MM.1S (cell line): ENCODE measurements around the gene SENP8.

ENCODE experiments used
- DNase-seq: peaks from one replicate; pipeline ENCODE4 v3.0.0-alpha.2; 2015
- H2AFZ ChIP-seq: fragments of 300-600 bp; sonication (generic); 2 replicates; pipeline ENCODE4 v1.6.0; 2016; ENCODE audit warnings: antibody characterized with exemption, low read length
- H3F3A ChIP-seq: fragments of 300-600 bp; sonication (generic); 2 replicates; pipeline ENCODE4 v1.6.1; 2016; ENCODE audit warnings: mild to moderate bottlenecking, antibody characterized with exemption, low read length, moderate library complexity, mixed read lengths; ENCODE audit not compliant: insufficient read depth
- H3K27ac ChIP-seq: fragments of 300-600 bp; sonication (generic); 2 replicates; pipeline ENCODE4 v1.5.1; 2016; ENCODE audit warnings: mild to moderate bottlenecking, low read length
- H3K27me3 ChIP-seq: fragments of 300-600 bp; sonication (generic); replicated peaks from 2 replicates; pipeline ENCODE4 v1.6.0; 2016; ENCODE audit warnings: low read length; ENCODE audit not compliant: insufficient read depth
- H3K36me3 ChIP-seq: fragments of 300-600 bp; sonication (generic); replicated peaks from 2 replicates; pipeline ENCODE4 v1.6.1; 2016; ENCODE audit warnings: mild to moderate bottlenecking, low read length, mixed read lengths; ENCODE audit not compliant: insufficient read depth
- H3K4me1 ChIP-seq: fragments of 300-600 bp; sonication (generic); 2 replicates; pipeline ENCODE4 v1.6.1; 2016; ENCODE audit warnings: low read length, mixed read lengths
- H3K4me2 ChIP-seq: fragments of 300-600 bp; sonication (generic); 2 replicates; pipeline ENCODE4 v1.6.0; 2016; ENCODE audit warnings: low read depth, low read length
- H3K4me3 ChIP-seq: fragments of 300-600 bp; sonication (generic); 2 replicates; pipeline ENCODE4 v1.5.1; 2016; ENCODE audit warnings: low read length, mixed read lengths
- H3K79me2 ChIP-seq: fragments of 300-600 bp; sonication (generic); 2 replicates; pipeline ENCODE4 v1.6.1; 2016; ENCODE audit warnings: mixed run types, low read length, mixed read lengths
- H3K9ac ChIP-seq: fragments of 300-600 bp; sonication (generic); 2 replicates; pipeline ENCODE4 v1.6.1; 2016; ENCODE audit warnings: low read length, mixed read lengths
- H3K9me2 ChIP-seq: fragments of 300-600 bp; sonication (generic); replicated peaks from 2 replicates; pipeline ENCODE4 v1.6.1; 2016; ENCODE audit warnings: mild to moderate bottlenecking, low read length, mixed read lengths; ENCODE audit not compliant: insufficient read depth
- H3K9me3 ChIP-seq: fragments of 300-600 bp; sonication (generic); replicated peaks from 2 replicates; pipeline ENCODE4 v1.6.1; 2016; ENCODE audit warnings: mild to moderate bottlenecking, low read length, mixed read lengths; ENCODE audit not compliant: insufficient read depth
- H4K20me1 ChIP-seq: fragments of 300-600 bp; sonication (generic); 2 replicates; pipeline ENCODE4 v1.6.1; 2016; ENCODE audit warnings: mild to moderate bottlenecking, low read length, moderate library complexity, mixed read lengths; ENCODE audit not compliant: insufficient read depth
- CTCF ChIP-seq: fragments of 300-600 bp; sonication (generic); IDR thresholded peaks from 2 replicates; pipeline ENCODE4 v1.5.1; 2016; ENCODE audit warnings: antibody characterized with exemption, low read length, mixed read lengths
- EZH2 ChIP-seq: fragments of 300-600 bp; sonication (generic); optimal IDR thresholded peaks from 2 replicates; pipeline ENCODE3; 2017; ENCODE audit warnings: low read depth, mild to moderate bottlenecking, antibody characterized with exemption, low read length, mixed read lengths
- EZH2phosphoT487 ChIP-seq: fragments of 300-600 bp; sonication (generic); IDR thresholded peaks from 2 replicates; pipeline ENCODE4 v1.6.1; 2018; ENCODE audit warnings: antibody characterized with exemption, low read length

SENP8 gene

GRCh38 chr15:72175186-72176044 is 57.2 kb downstream of the SENP8 start:
- no peak for DNase-seq
- Histone ChIP-seq H3K4me1 (no peaks in the 10 kb centered on the region), H3K27ac (no peak overlapping the region), H3K79me2 (no peaks in the 10 kb centered on the region), H2AFZ (no peak overlapping the region), H3K9ac (no peak overlapping the region), H3K9me2 (no peaks in the 10 kb centered on the region), H3K9me3 (no peaks in the 10 kb centered on the region), H3K4me3 (no peak overlapping the region), H3F3A (no peaks in the 10 kb centered on the region), H3K4me2 (no peak overlapping the region), H4K20me1 (no peaks in the 10 kb centered on the region), H3K27me3 (no peaks in the 10 kb centered on the region), H3K36me3 (no peaks in the 10 kb centered on the region)
- no peak for TF ChIP-seq CTCF
- TF ChIP-seq EZH2 = no peak
- TF ChIP-seq EZH2phosphoT487 = no peak

- Histone ChIP-seq H3K4me2 (no peak overlapping the region), H3K9ac (no peak overlapping the region), H3K9me2 (no peaks in the 10 kb centered on the region), H3F3A (no peaks in the 10 kb centered on the region), H4K20me1 (no peaks in the 10 kb centered on the region), H3K27ac (no peak overlapping the region), H3K9me3 (no peaks in the 10 kb centered on the region), H3K36me3 (no peaks in the 10 kb centered on the region), H2AFZ (no peak overlapping the region), H3K79me2 (no peaks in the 10 kb centered on the region), H3K27me3 (no peaks in the 10 kb centered on the region), H3K4me1 (no peaks in the 10 kb centered on the region), H3K4me3 (no peak overlapping the region)
- no peak for DNase-seq
- no peak for TF ChIP-seq CTCF
- no peak for TF ChIP-seq EZH2phosphoT487
- no peak for TF ChIP-seq EZH2
These were observed 58.0 kb downstream of the SENP8 start for GRCh38 chr15:72176159-72176558.

GRCh38 chr15:72176743-72177142 is 58.5 kb downstream of the SENP8 start:
- H3K9me2 ChIP-seq = no peaks in the 10 kb centered on the region
- no peak overlapping the region for H3K4me2 ChIP-seq
- H3K36me3 ChIP-seq = no peaks in the 10 kb centered on the region
- no peak for DNase-seq
- H3K27ac ChIP-seq = no peak overlapping the region
- no peaks in the 10 kb centered on the region for H3K27me3 ChIP-seq
- no peak overlapping the region for H3K4me3 ChIP-seq
- TF ChIP-seq CTCF (no peak), EZH2phosphoT487 (no peak), EZH2 (no peak)
- no peaks in the 10 kb centered on the region for H3K79me2 ChIP-seq
- no peak overlapping the region for H2AFZ ChIP-seq
- no peaks in the 10 kb centered on the region for H3K4me1 ChIP-seq
- H3F3A ChIP-seq = no peaks in the 10 kb centered on the region
- no peak overlapping the region for H3K9ac ChIP-seq
- H4K20me1 ChIP-seq = no peaks in the 10 kb centered on the region
- H3K9me3 ChIP-seq = no peaks in the 10 kb centered on the region
